Sigmoid colon (tissue), 7 donors: ENCODE data around the gene GEMIN7. TPM values are rescaled to one million over a fixed set of nuclear protein-coding genes. Genes with fewer than 3 reads are reported as not detected.
A peak's percentile ranks its signal among the peaks of the same experiment; 100 is the strongest.

Experiments
- DNase-seq: peaks from one replicate; pipeline ENCODE4 v3.0.0-alpha.2; 2019
- H3K27ac ChIP-seq, 4 donors: fragments of 200-600 bp; sonication (generic); one replicate each; pipeline ENCODE4 v1.5.1; 2016 to 2019; ENCODE audit warnings: mild to moderate bottlenecking in 1 of 4
- H3K27me3 ChIP-seq, 3 donors: fragments of 200-600 bp; sonication (generic); one replicate each; pipeline ENCODE4 v1.5.1; 2019; ENCODE audit warnings: mild to moderate bottlenecking in 1 of 3
- H3K36me3 ChIP-seq, 4 donors: fragments of 200-600 bp; sonication (generic); one replicate each; pipeline ENCODE4 v1.5.1; 2016 to 2019
- H3K4me1 ChIP-seq, 4 donors: fragments of 200-600 bp; sonication (generic); one replicate each; pipeline ENCODE4 v1.5.1; 2017 to 2019
- H3K4me3 ChIP-seq, 4 donors: fragments of 200-600 bp; sonication (generic); one replicate each; pipeline ENCODE4 v1.5.1; 2017 to 2019; ENCODE audit warnings: mild to moderate bottlenecking in 2 of 4, moderate library complexity in 1 of 4
- H3K9me3 ChIP-seq, 4 donors: fragments of 200-600 bp in 3 of 4; sonication (generic) in 3 of 4; one replicate each; pipeline versions ENCODE4 v1.5.1 to v1.6.1; 2013 to 2019
- EP300 ChIP-seq, 4 donors: sonication (generic); formaldehyde crosslinking; IDR thresholded peaks; one replicate each; pipeline ENCODE4 v1.6.1; 2017; ENCODE audit warnings: antibody characterized with exemption in 4 of 4
- POLR2A ChIP-seq, 2 donors: fragments of 450-650 bp; IDR thresholded peaks; one replicate each; pipeline ENCODE4 v1.6.1; 2016; ENCODE audit warnings: antibody characterized with exemption in 2 of 2, mild to moderate bottlenecking in 2 of 2, moderate library complexity in 2 of 2
- POLR2AphosphoS5 ChIP-seq, 4 donors: sonication (generic); formaldehyde crosslinking; IDR thresholded peaks; one replicate each; pipeline ENCODE4 v1.6.1; 2017; ENCODE audit warnings: antibody characterized with exemption in 4 of 4
- WGBS, 2 donors: extraction: QIAGEN DNeasy Blood & Tissue Kit; methylation state at CpG; one replicate each; pipeline ENCODE4 v1.1.7; 2013; 5-methylcytosine and 5-hydroxymethylcytosine counted together
- intact Hi-C: fragments of 100-400 bp; cut with DNase I; formaldehyde crosslinking; loops from one replicate; pipeline ENCODE4 v1.15.1; 2023
- polyA plus RNA-seq, 3 donors: library from polyadenylated mRNA; stranded (reverse); fragments of 200-250 nt; gene quantifications; one replicate each; pipeline ENCODE4 v1.2.3, GENCODE V29; 2013
- total RNA-seq, 4 donors: library from RNA; depleted of rRNA; stranded (reverse); fragments of >200 nt; gene quantifications; one replicate each; pipeline ENCODE4 v1.1.0, GENCODE V29; 2016
- TF ChIP-seq, protein P1 (sequence below), 4 experiments: fragments of 450-650 bp in 3 of 4; fragments of 200-600 bp in 1 of 4; IDR thresholded peaks; one replicate each; pipeline ENCODE4 v1.5.1; 2016 to 2019; ENCODE audit warnings: antibody characterized with exemption in 4 of 4, mild to moderate bottlenecking in 3 of 4, moderate library complexity in 2 of 4
- donor health status: healthy with polysubstance abuse.
- donor health status: Bipolar disorder and iron deficiency.
- donor health status: healthy.

GEMIN7 gene
- total and polyA plus RNA-seq, 7 donors, result 10.3 to 31.2 (median 18.2) TPM

GRCh38 chr19:45125975-45126493 lies 47.0 kb downstream of the GEMIN7 start:
- DNase-seq, result no peak
- Histone ChIP-seq H3K27me3 (no peaks in the 10 kb centered on the region), H3K27ac (no peak overlapping the region), H3K9me3 (no peaks in the 10 kb centered on the region), H3K4me1 (no peaks in the 10 kb centered on the region), H3K4me3 (no peak overlapping the region), H3K36me3 (peaks cover 0 to 5% (median 0%) of the 10 kb centered on the region in 4 donors)
- 48 to 55% methylated on average over 12 of the region's 12 CpGs for WGBS, 2 donors
- TF ChIP-seq, protein P1, sequence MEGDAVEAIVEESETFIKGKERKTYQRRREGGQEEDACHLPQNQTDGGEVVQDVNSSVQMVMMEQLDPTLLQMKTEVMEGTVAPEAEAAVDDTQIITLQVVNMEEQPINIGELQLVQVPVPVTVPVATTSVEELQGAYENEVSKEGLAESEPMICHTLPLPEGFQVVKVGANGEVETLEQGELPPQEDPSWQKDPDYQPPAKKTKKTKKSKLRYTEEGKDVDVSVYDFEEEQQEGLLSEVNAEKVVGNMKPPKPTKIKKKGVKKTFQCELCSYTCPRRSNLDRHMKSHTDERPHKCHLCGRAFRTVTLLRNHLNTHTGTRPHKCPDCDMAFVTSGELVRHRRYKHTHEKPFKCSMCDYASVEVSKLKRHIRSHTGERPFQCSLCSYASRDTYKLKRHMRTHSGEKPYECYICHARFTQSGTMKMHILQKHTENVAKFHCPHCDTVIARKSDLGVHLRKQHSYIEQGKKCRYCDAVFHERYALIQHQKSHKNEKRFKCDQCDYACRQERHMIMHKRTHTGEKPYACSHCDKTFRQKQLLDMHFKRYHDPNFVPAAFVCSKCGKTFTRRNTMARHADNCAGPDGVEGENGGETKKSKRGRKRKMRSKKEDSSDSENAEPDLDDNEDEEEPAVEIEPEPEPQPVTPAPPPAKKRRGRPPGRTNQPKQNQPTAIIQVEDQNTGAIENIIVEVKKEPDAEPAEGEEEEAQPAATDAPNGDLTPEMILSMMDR (IDR thresholded peaks at IDR 0.05), result peak; percentile 2 to 49 (median 33)
- TF ChIP-seq POLR2A (IDR thresholded peaks at IDR 0.05), result no peak
- intact Hi-C loops, result no loop called here

- no peak for DNase-seq
- Histone ChIP-seq H3K27ac (no peak overlapping the region), H3K9me3 (no peaks in the 10 kb centered on the region), H3K4me1 (no peaks in the 10 kb centered on the region), H3K4me3 (no peak overlapping the region), H3K27me3 (no peaks in the 10 kb centered on the region), H3K36me3 (peaks cover 0 to 5% (median 0%) of the 10 kb centered on the region in 4 donors)
- intact Hi-C loops, result no loop called here
- TF ChIP-seq, protein P1 (IDR thresholded peaks at IDR 0.05), result no peak
- TF ChIP-seq POLR2AphosphoS5 (IDR thresholded peaks at IDR 0.05) (no peak), EP300 (IDR thresholded peaks at IDR 0.05) (no peak), POLR2A (IDR thresholded peaks at IDR 0.05) (no peak)
- 87 to 93% methylated on average over 7 of the region's 7 CpGs for WGBS, 2 donors
Measured at GRCh38 chr19:45126654-45127053, 47.6 kb downstream of the GEMIN7 start.

DNA sequence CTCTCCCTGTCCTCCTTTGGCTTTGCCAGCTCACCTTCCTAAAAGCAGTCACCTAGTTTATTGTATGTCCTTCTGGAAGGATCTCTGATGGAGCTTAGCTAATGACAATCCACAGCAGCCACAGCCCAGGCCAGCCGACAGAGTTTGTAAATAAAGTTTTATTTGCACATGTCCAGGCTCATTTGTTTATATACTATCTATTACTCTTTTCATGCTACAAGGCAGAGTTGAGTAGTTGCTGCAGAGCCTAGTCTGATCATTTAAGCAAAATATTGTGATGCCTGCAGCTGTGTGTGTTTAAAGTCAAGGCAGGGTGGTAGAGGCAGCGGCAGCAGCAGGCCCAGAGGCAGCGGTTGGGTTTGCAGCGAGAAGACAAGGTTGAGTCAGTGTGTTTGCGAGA lies 49.1 kb downstream of the GEMIN7 start:
- intact Hi-C loops, result no loop called here
- H3K27ac ChIP-seq, result no peak overlapping the region
- WGBS, 2 donors, result 82 to 93% methylated on average over 5 of the region's 5 CpGs
- H3K27me3 ChIP-seq, result no peaks in the 10 kb centered on the region
- TF ChIP-seq, protein P1 (IDR thresholded peaks at IDR 0.05), result no peak
- TF ChIP-seq EP300 (IDR thresholded peaks at IDR 0.05) (no peak), POLR2A (IDR thresholded peaks at IDR 0.05) (no peak), POLR2AphosphoS5 (IDR thresholded peaks at IDR 0.05) (no peak)
- H3K4me1 ChIP-seq, result no peaks in the 10 kb centered on the region
- DNase-seq, result no peak
- peaks cover 0 to 5% (median 0%) of the 10 kb centered on the region in 4 donors for H3K36me3 ChIP-seq
- no peak overlapping the region for H3K4me3 ChIP-seq
- no peaks in the 10 kb centered on the region for H3K9me3 ChIP-seq

- 94 to 95% methylated on average over 5 of the region's 5 CpGs for WGBS, 2 donors
Measured at GRCh38 chr19:45128806-45129205, 49.7 kb downstream of the GEMIN7 start.

More at GRCh38 chr19:45128806-45129205, 49.7 kb downstream of the GEMIN7 start:
- Histone ChIP-seq H3K36me3 (no peaks in the 10 kb centered on the region), H3K27me3 (no peaks in the 10 kb centered on the region), H3K27ac (no peak overlapping the region), H3K9me3 (no peaks in the 10 kb centered on the region), H3K4me3 (no peak overlapping the region), H3K4me1 (no peaks in the 10 kb centered on the region)
- no peak for DNase-seq
- intact Hi-C loops, result no loop called here
- TF ChIP-seq POLR2A (IDR thresholded peaks at IDR 0.05) (no peak), EP300 (IDR thresholded peaks at IDR 0.05) (no peak), POLR2AphosphoS5 (IDR thresholded peaks at IDR 0.05) (no peak)
- TF ChIP-seq, protein P1 (IDR thresholded peaks at IDR 0.05), result no peak
